DND-41 (cell line): ENCODE data around the gene CTNNA3.

Experiments used
- CTCF ChIP-seq: IDR thresholded peaks from 2 replicates; pipeline ENCODE4 v1.5.1; 2012; ENCODE audit warnings: borderline replicate concordance, low read length, moderate library complexity, mild to moderate bottlenecking; ENCODE audit not compliant: poor library complexity, severe bottlenecking; ENCODE audit errors: extremely low read depth
- EZH2 ChIP-seq: IDR thresholded peaks from 3 replicates; pipeline ENCODE4 v1.6.1; 2012; ENCODE audit warnings: borderline replicate concordance, low read depth, mild to moderate bottlenecking, moderate library complexity, low read length, inconsistent platforms; ENCODE audit not compliant: severe bottlenecking

- TF ChIP-seq CTCF (no peak), EZH2 (no peak)
Observed at GRCh38 chr10:67402620-67403019, 293.4 kb downstream of the CTNNA3 start.
